ENCODE data around the gene DDX24. TPM values are rescaled to one million over a fixed set of nuclear protein-coding genes. Genes with fewer than 3 reads are reported as not detected.
A peak's percentile ranks its signal among the peaks of the same experiment; 100 is the strongest.

DDX24 gene
- total RNA-seq, 2 donors from 2014 or later = 131 to 137 TPM

GRCh38 chr14:94087891-94088290 is 6.9 kb upstream of the DDX24 start:
- H3K27me3 ChIP-seq (ENCODE audit: control insufficient read depth, insufficient read depth, low read length, poor library complexity, severe bottlenecking) = no peaks in the 10 kb centered on the region
- peaks cover 2% of the 10 kb centered on the region for H3K9me3 Mint-ChIP-seq
- TF ChIP-seq CTCF (conservative IDR thresholded peaks at IDR 0.05) = no peak
- no peaks in the 10 kb centered on the region for H3K27me3 Mint-ChIP-seq (ENCODE audit: insufficient read depth)
- H3K36me3 Mint-ChIP-seq (ENCODE audit: low read depth) = peaks cover 8% of the 10 kb centered on the region
- DNase-seq = no peak
- H3K4me1 ChIP-seq (ENCODE audit: control insufficient read depth, insufficient read depth, low read length) = no peaks in the 10 kb centered on the region
- WGBS, 2 experiments (ENCODE audit: insufficient coverage in 1 of 2, insufficient read length in 1 of 2) = 77 to 87% methylated on average over 3 to 4 of the region's 4 CpGs
- H3K27ac ChIP-seq (ENCODE audit: low read depth, low read length) = no peak overlapping the region
- H3K27ac Mint-ChIP-seq = no peak overlapping the region
- H3K9me3 ChIP-seq (ENCODE audit: control insufficient read depth, low read length) = peaks cover under 1% of the 10 kb centered on the region
- H3K36me3 ChIP-seq (ENCODE audit: control insufficient read depth, insufficient read depth, low read length) = no peaks in the 10 kb centered on the region
- no peak overlapping the region for H3K4me3 Mint-ChIP-seq
- H3K4me1 Mint-ChIP-seq = peaks cover 9% of the 10 kb centered on the region
- no peak overlapping the region for H3K4me3 ChIP-seq (ENCODE audit: low read length)
- no peak overlapping the region for H3K9ac ChIP-seq (ENCODE audit: extremely low read depth, low read length, poor library complexity, severe bottlenecking)

- Histone ChIP-seq H3K4me1 (ENCODE audit: control insufficient read depth, insufficient read depth, low read length) (no peaks in the 10 kb centered on the region), H3K9me3 (ENCODE audit: control insufficient read depth, low read length) (peaks cover 13% of the 10 kb centered on the region), H3K9ac (ENCODE audit: extremely low read depth, low read length, poor library complexity, severe bottlenecking) (peak overlapping the region; percentile 82), H3K4me3 (ENCODE audit: low read length) (peak overlapping the region; percentile 90), H3K27me3 (ENCODE audit: control insufficient read depth, insufficient read depth, low read length, poor library complexity, severe bottlenecking) (no peaks in the 10 kb centered on the region), H3K27ac (ENCODE audit: low read depth, low read length) (no peak overlapping the region), H3K36me3 (ENCODE audit: control insufficient read depth, insufficient read depth, low read length) (peaks cover 24% of the 10 kb centered on the region)
- no peak for TF ChIP-seq CTCF (conservative IDR thresholded peaks at IDR 0.05)
- peak overlapping the region; percentile 95 for H3K27ac Mint-ChIP-seq
- peak overlapping the region; percentile 99 for H3K4me3 Mint-ChIP-seq
- DNase-seq = no peak
- H3K9me3 Mint-ChIP-seq = peaks cover 2% of the 10 kb centered on the region
- WGBS, 2 experiments (ENCODE audit: insufficient coverage in 1 of 2, insufficient read length in 1 of 2) = 4 to 8% methylated on average over 14 to 19 of the region's 19 CpGs
- peaks cover 35% of the 10 kb centered on the region for H3K4me1 Mint-ChIP-seq
- peaks cover 36% of the 10 kb centered on the region for H3K36me3 Mint-ChIP-seq (ENCODE audit: low read depth)
- H3K27me3 Mint-ChIP-seq (ENCODE audit: insufficient read depth) = no peaks in the 10 kb centered on the region
Measured at GRCh38 chr14:94081386-94081820, 401 bp upstream of the DDX24 start.

- Histone ChIP-seq H3K9ac (ENCODE audit: extremely low read depth, low read length, poor library complexity, severe bottlenecking) (peak overlapping the region; percentile 82), H3K4me3 (ENCODE audit: low read length) (peak overlapping the region; percentile 90), H3K36me3 (ENCODE audit: control insufficient read depth, insufficient read depth, low read length) (peaks cover 34% of the 10 kb centered on the region), H3K27me3 (ENCODE audit: control insufficient read depth, insufficient read depth, low read length, poor library complexity, severe bottlenecking) (no peaks in the 10 kb centered on the region), H3K4me1 (ENCODE audit: control insufficient read depth, insufficient read depth, low read length) (no peaks in the 10 kb centered on the region), H3K9me3 (ENCODE audit: control insufficient read depth, low read length) (peaks cover 26% of the 10 kb centered on the region), H3K27ac (ENCODE audit: low read depth, low read length) (peak overlapping the region; percentile 89)
- Mint-ChIP-seq H3K27ac (peak overlapping the region; percentile 99), H3K4me3 (peak overlapping the region; percentile 99), H3K36me3 (ENCODE audit: low read depth) (peaks cover 44% of the 10 kb centered on the region), H3K9me3 (peaks cover 6% of the 10 kb centered on the region), H3K27me3 (ENCODE audit: insufficient read depth) (no peaks in the 10 kb centered on the region), H3K4me1 (peaks cover 35% of the 10 kb centered on the region)
- no peak for DNase-seq
- TF ChIP-seq CTCF (conservative IDR thresholded peaks at IDR 0.05) = no peak
- WGBS, 2 experiments (ENCODE audit: insufficient coverage in 1 of 2, insufficient read length in 1 of 2) = 15 to 18% methylated on average over 12 to 15 of the region's 15 CpGs
Measured at GRCh38 chr14:94079891-94080620, 946 bp downstream of the DDX24 start.

Measured in endodermal cell (in vitro differentiated cells).